Measurements from ENCODE around the gene RNU1-1.
"Not testable (repeated sequence)": the region's sequence is repeated elsewhere in the genome, so short reads cannot be mapped to it uniquely, and the experiment has no call there.

The RNU1-1 gene

GRCh38 chr1:16493731-16494130 is 20.4 kb downstream of the RNU1-1 start:
- not testable (repeated sequence) for DNase-seq (ENCODE audit: low spot score)

GRCh38 chr1:16492937-16493336 is 21.1 kb downstream of the RNU1-1 start:
- DNase-seq (ENCODE audit: low spot score), result not testable (repeated sequence)

- no peak for DNase-seq (ENCODE audit: low spot score)
Measured at GRCh38 chr1:16491056-16491675, 22.9 kb downstream of the RNU1-1 start.

- not testable (repeated sequence) for DNase-seq (ENCODE audit: low spot score)
Measured at GRCh38 chr1:16489195-16489880, 24.7 kb downstream of the RNU1-1 start.

- DNase-seq (ENCODE audit: low spot score), result not testable (repeated sequence)
Measured at GRCh38 chr1:16487011-16487410, 27.1 kb downstream of the RNU1-1 start.

GRCh38 chr1:16486316-16486715 is 27.8 kb downstream of the RNU1-1 start:
- DNase-seq (ENCODE audit: low spot score), result not testable (repeated sequence)

GRCh38 chr1:16484931-16485330 is 29.2 kb downstream of the RNU1-1 start:
- DNase-seq (ENCODE audit: low spot score), result no peak

GRCh38 chr1:16484501-16484835 is 29.6 kb downstream of the RNU1-1 start:
- DNase-seq (ENCODE audit: low spot score), result no peak

- DNase-seq (ENCODE audit: low spot score), result not testable (repeated sequence)
Measured at GRCh38 chr1:16483639-16484500, 30.2 kb downstream of the RNU1-1 start.

- not testable (repeated sequence) for DNase-seq (ENCODE audit: low spot score)
Measured at GRCh38 chr1:16483146-16483545, 30.9 kb downstream of the RNU1-1 start.

GRCh38 chr1:16478091-16478490 is 36.0 kb downstream of the RNU1-1 start:
- no peak for DNase-seq (ENCODE audit: low spot score)

GRCh38 chr1:16475771-16476770 is 38.0 kb downstream of the RNU1-1 start:
- not testable (repeated sequence) for DNase-seq (ENCODE audit: low spot score)

GRCh38 chr1:16474891-16475290 is 39.2 kb downstream of the RNU1-1 start:
- DNase-seq (ENCODE audit: low spot score), result not testable (repeated sequence)

- DNase-seq (ENCODE audit: low spot score), result no peak
Measured at GRCh38 chr1:16474166-16474800, 39.8 kb downstream of the RNU1-1 start.

GRCh38 chr1:16468558-16468957 is 45.5 kb downstream of the RNU1-1 start:
- no peak for DNase-seq (ENCODE audit: low spot score)

GRCh38 chr1:16464917-16465625 is 49.0 kb downstream of the RNU1-1 start:
- no peak for DNase-seq (ENCODE audit: low spot score)

Data from SK-N-DZ (cell line).